Amniotic stem cell (primary cell): ENCODE results near the gene PCDHGB4.
"Not testable (repeated sequence)": the region's sequence is repeated elsewhere in the genome, so short reads cannot be mapped to it uniquely, and the experiment has no call there.

Experiments used
- DNase-seq: peaks from one replicate; lab custom pipeline; 2025; lab: John Stamatoyannopoulos, UW

The PCDHGB4 gene

DNA sequence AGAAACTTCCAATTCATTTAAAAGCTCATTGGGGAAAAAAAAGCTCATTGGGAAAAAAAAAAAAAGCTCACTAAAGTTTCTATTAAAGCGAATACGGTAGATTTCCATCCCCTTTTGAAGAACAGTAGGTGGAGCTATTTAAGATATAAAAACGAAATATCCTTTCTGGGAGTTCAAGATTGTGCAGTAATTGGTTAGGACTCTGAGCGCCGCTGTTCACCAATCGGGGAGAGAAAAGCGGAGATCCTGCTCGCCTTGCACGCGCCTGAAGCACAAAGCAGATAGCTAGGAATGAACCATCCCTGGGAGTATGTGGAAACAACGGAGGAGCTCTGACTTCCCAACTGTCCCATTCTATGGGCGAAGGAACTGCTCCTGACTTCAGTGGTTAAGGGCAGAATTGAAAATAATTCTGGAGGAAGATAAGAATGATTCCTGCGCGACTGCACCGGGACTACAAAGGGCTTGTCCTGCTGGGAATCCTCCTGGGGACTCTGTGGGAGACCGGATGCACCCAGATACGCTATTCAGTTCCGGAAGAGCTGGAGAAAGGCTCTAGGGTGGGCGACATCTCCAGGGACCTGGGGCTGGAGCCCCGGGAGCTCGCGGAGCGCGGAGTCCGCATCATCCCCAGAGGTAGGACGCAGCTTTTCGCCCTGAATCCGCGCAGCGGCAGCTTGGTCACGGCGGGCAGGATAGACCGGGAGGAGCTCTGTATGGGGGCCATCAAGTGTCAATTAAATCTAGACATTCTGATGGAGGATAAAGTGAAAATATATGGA is 43.0 kb downstream of the PCDHGB4 start, which contains the start of gene PCDHGA12:
Gene PCDHGA12 (plus strand): TSS at position 176 of the 782 bp plus-strand sequence. CDS start 253 bp downstream, at position 429.
- no peak for DNase-seq

DNA sequence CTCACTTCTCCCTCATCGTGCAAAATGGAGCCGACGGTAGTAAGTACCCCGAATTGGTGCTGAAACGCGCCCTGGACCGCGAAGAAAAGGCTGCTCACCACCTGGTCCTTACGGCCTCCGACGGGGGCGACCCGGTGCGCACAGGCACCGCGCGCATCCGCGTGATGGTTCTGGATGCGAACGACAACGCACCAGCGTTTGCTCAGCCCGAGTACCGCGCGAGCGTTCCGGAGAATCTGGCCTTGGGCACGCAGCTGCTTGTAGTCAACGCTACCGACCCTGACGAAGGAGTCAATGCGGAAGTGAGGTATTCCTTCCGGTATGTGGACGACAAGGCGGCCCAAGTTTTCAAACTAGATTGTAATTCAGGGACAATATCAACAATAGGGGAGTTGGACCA is 43.8 kb downstream of the PCDHGB4 start:
- no peak for DNase-seq

DNA sequence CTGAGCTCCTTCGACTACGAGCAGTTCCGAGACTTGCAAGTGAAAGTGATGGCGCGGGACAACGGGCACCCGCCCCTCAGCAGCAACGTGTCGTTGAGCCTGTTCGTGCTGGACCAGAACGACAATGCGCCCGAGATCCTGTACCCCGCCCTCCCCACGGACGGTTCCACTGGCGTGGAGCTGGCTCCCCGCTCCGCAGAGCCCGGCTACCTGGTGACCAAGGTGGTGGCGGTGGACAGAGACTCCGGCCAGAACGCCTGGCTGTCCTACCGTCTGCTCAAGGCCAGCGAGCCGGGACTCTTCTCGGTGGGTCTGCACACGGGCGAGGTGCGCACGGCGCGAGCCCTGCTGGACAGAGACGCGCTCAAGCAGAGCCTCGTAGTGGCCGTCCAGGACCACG is 44.8 kb downstream of the PCDHGB4 start:
- DNase-seq, result not testable (repeated sequence)

DNA sequence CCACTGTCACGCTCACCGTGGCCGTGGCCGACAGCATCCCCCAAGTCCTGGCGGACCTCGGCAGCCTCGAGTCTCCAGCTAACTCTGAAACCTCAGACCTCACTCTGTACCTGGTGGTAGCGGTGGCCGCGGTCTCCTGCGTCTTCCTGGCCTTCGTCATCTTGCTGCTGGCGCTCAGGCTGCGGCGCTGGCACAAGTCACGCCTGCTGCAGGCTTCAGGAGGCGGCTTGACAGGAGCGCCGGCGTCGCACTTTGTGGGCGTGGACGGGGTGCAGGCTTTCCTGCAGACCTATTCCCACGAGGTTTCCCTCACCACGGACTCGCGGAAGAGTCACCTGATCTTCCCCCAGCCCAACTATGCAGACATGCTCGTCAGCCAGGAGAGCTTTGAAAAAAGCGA is 45.2 kb downstream of the PCDHGB4 start:
- DNase-seq, result not testable (repeated sequence)

DNA sequence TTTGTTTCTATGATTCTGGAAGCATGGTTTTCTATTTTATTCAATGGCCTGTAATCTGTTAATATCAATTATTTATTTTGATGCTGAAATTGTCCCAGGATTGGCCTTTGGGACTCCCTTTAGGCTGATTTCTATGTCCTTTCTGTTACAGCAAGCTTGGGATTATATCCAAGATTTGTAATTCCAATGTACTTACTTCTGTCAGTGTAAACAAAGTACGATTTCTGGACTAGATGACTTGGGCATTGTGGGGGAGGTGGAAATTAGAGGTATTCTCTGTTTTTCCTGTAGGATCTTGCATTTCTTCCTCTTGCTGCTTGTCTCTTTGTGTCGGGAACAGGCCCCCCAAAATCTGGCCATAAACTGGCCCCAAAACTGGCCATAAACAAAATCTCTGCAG is 46.5 kb downstream of the PCDHGB4 start:
- DNase-seq, result no peak

DNA sequence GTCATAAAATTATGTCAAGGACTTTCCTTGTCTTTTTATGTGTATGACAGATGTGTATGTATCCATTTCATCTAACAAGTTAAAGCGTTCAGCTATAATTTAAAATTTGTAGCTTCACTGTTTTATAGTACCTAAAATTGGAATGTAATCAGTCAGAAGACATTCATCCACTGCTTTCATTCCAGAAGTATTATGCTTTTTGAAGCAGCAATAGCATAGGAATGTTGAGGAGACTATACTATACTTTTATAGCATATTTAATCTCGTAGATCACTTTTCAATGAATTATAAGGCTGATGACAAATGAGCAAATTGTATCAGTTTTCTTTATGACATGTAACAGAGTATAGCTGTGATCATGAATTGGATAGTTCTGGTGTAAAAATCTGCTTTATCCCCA is 49.7 kb downstream of the PCDHGB4 start:
- no peak for DNase-seq

DNA sequence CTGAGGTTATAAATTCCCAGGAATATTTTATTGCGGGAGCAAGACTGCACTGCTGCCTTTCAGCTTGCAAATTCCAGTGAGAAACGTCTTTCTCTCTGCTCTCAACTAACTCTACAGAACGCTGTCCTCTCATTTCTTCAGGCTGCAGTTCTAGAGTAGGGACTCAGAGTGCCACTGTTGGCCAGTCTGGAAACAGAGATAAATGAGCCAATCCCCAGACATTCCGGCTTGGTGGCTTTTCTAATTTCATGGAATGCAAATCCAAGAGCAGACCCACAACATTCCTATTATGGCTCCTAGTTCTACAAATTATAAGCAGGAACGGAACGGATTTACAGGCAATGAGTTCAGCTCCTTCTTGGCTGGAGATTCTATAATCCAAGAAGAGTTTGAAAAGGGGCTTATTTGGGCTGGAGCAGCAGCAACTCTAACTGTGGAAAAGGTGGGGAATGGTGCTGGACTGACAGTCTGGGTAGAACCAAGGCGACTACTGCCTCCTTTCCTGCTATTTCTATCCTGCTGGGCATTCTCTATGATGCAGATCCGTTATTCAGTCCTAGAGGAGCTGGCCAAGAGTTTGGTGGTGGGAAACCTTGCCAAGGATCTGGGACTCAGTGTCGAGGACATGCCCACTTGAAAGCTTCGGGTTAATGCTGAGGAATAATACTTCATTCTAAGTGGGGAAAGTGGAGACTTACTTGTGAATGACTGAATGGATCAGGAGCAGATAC is 52.1 kb downstream of the PCDHGB4 start:
- no peak for DNase-seq
